ENCODE measurements around the gene ABCA4.

- TF ChIP-seq POLR2A (IDR thresholded peaks at IDR 0.05; ENCODE audit: low read depth, low read length) = no peak
- no peak for TF ChIP-seq POLR2AphosphoS5 (IDR thresholded peaks at IDR 0.05; ENCODE audit: low read depth, low read length)
- TF ChIP-seq TAF1 (IDR thresholded peaks at IDR 0.05; ENCODE audit: borderline replicate concordance, low read depth, low read length) = no peak
Measured at GRCh38 chr1:94105957-94106529, 14.9 kb downstream of the ABCA4 start.
